Gastroesophageal sphincter (tissue), 3 donors: ENCODE measurements around the gene PCA3.

Experiments
- POLR2A ChIP-seq, 2 donors: fragments of 450-650 bp; IDR thresholded peaks; one replicate each; pipeline ENCODE4 v1.6.1; 2017; ENCODE audit warnings: antibody characterized with exemption in 2 of 2, mild to moderate bottlenecking in 2 of 2, moderate library complexity in 1 of 2
- TF ChIP-seq, protein P1 (sequence below), 4 experiments: fragments of 200-600 bp in 2 of 4; fragments of 450-650 bp in 2 of 4; sonication (generic) in 1 of 4; IDR thresholded peaks; one replicate each; pipeline ENCODE4 v1.5.1; 2017 to 2019; ENCODE audit warnings: antibody characterized with exemption in 4 of 4, mild to moderate bottlenecking in 2 of 4, moderate library complexity in 2 of 4

DNA sequence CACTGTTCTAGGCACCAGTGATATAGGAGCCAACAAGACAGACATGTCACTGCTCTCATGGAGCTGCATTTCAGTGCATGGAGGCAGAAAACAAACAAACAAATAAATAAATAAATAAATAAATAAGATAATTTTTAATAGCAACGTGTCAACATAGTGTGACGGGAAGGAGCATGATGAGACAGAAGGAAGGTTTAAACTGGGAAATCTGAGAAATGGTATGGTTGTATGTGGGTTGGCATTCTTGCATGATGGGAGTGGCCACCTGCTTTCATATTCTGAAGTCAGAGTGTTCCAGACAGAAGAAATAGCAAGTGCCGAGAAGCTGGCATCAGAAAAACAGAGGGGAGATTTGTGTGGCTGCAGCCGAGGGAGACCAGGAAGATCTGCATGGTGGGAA, at the start of gene PCA3:
- TF ChIP-seq, protein P1, sequence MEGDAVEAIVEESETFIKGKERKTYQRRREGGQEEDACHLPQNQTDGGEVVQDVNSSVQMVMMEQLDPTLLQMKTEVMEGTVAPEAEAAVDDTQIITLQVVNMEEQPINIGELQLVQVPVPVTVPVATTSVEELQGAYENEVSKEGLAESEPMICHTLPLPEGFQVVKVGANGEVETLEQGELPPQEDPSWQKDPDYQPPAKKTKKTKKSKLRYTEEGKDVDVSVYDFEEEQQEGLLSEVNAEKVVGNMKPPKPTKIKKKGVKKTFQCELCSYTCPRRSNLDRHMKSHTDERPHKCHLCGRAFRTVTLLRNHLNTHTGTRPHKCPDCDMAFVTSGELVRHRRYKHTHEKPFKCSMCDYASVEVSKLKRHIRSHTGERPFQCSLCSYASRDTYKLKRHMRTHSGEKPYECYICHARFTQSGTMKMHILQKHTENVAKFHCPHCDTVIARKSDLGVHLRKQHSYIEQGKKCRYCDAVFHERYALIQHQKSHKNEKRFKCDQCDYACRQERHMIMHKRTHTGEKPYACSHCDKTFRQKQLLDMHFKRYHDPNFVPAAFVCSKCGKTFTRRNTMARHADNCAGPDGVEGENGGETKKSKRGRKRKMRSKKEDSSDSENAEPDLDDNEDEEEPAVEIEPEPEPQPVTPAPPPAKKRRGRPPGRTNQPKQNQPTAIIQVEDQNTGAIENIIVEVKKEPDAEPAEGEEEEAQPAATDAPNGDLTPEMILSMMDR (IDR thresholded peaks at IDR 0.05) = no peak
- TF ChIP-seq POLR2A (IDR thresholded peaks at IDR 0.05) = no peak
